ENCODE measurements around the gene ADAM10. TPM values are rescaled to one million over a fixed set of nuclear protein-coding genes. Genes with fewer than 3 reads are reported as not detected.
"Not testable (repeated sequence)": the region's sequence is repeated elsewhere in the genome, so short reads cannot be mapped to it uniquely, and the experiment has no call there.

The ADAM10 gene
- polyA plus RNA-seq, 12 donors: 78.2 to 136 (median 91.3) TPM; not detected in 1

DNA sequence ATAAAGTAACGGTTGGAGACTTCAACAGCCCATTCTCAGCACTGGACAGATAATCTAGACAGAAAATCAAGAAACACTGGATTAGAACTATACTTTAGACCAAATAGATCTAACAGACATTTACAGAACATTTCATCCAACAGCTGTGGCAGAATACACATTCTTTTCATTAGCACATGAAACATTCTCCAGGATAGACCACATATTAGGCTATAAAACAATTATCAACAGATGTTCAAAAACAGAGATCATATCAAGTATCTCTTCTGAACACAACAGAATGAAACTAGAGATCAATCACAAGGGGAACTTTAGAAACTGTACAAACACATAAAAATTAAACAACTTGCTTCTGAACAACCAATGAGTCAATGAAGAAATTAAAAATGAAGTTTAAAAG is 133.3 kb downstream of the ADAM10 start:
- no peak for DNase-seq

DNA sequence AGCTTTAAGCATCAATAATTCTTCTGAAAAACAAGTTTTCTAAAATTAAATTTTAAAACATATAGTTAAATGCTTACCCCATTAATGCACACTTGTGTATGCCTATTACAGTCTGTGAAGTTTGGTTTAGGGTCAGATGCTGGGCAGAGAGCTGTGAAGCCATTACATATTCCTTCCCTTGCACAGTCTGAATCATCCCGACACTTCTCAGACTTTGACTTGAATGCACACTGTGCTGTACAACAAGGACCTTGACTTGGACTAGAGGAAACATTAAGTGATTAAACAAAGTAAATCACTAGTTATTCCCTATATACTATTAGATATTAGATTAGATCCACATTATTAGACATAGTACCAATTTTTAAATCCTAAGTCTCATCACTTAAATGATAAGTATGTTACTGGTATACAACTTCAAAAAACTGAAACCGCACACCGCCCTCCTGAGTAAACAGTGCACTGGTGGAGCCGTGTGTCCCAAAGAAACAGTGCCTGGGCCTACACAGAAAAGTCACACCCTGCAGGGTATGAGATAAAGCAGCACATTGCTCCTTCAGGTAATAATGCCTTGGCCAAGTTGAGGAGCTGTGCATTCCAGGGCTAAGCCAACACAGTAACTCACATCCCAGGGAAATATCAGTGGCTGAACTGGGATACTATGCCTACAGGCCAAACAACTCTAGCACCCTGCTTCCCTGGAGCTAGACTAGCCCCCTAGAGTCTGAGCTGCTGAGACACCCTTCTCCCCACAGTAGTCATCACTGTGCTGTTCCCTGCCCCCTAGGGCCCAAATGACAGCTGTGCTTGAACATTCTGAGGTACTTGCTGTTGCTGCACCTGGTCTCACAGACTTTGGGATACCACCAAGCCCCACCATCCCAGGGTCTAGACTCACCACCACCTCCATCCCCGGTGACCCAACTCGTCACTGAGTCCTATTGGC is 137.5 kb downstream of the ADAM10 start:
- no peak for DNase-seq

DNA sequence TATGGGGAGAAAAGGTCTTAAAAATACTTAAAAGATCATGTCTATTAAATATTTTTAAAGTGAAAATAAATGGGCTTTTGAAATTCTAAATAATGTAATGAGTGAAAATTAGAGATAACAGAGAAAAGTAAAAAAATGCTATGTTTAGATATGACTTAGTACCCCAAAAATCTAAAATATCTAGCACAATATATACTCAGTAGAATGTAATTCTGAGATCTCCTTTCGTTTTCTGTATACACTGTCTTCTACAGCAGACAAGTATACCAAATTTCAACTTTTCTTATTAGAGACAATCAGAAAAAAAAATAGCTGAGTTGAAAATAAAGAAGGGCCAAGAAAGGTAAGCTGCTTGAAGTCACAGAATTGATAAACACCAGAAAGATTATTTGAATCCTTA is 140.8 kb downstream of the ADAM10 start:
- DNase-seq: no peak

DNA sequence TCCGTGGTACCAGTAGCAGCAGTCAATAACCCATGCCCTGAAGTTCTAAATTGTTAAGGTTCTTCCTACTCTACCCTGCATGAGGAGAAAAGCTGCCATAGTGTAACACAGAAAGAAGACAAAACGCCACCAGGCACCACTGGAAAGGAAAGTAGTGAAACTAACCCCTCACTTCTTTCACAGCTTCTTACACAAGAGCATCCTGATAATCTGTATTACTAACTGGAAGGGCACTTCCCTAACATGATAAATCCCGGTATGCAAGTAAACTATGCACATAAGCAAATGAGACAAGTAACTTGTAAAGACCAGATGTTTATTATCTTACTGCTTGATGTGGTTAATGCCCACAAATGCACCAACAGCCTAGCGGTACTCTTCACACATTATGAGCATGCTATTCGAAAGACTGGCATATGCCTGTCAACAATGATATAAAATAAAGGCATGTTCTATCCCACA is 141.3 kb downstream of the ADAM10 start:
- no peak for DNase-seq

DNA sequence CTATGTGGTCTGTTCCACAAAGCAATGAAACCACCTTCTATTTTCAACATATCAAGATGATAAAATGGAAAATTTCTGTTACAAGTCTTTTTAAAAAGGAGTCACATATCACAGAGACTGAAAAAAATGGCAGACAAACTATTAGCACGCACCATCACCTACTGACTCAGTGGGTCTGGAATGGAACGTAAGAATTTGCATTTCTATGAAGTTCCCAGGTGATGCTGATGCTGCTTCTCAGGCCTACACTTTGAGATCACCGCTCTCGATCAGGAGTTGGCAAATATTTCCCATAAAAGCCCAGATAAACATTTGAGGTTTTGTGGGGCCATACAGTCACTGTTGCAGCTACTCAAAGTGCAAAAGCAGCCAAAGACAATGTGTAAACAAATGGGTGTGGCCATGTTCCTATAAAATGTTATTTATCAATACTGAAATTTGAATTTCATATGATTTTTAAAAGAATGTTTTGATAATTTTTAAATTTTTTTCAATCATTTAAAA is 142.9 kb downstream of the ADAM10 start:
- no peak for DNase-seq

DNA sequence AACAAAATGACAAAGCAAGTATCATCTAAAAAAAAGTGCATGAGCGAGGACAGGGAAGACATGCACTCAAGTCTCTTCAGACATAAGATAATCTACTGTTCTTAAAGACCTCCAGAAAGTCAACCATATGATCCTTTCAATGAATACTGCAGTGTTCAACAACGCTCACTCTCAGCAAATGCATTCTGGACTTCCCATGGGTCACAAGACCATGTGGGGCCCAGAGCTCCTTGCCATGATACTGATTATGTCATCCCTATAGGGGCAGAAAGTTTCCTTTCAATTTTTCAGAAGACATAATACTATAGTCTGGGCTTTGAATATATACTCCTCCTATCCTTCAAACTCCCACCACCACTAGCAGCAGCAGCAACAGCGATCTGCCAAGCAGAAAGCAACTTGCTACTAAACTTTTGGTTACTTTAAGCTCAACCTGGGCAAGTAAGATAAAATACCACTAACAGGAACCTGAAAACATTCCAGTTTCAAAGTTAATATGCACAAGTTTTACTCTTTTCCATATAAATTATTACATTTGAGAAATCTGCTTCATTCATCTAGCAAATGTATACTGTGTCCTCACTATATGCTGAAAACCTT is 143.5 kb downstream of the ADAM10 start:
- no peak for DNase-seq

DNA sequence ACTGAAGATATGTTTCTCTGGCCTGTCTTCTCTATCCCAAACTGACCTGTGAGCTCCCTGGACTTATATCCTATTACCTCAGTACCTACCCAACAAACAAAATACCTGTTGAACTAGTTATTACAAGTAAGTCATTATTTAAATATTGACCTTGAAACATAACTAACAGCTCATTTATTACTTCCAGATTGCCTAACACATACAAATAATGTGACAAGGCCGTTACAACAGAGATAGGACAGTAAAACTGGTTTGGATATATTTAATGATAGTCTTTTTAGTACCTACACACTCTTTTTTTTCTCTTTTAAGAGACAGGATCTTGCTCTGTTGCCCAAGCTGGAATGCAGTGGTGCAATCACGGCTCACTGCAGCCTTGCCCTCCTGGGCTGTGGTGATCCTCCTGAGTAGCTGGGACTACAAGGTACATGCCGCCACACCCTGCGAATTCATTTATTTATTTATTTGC is 145.0 kb downstream of the ADAM10 start:
- DNase-seq: no peak

DNA sequence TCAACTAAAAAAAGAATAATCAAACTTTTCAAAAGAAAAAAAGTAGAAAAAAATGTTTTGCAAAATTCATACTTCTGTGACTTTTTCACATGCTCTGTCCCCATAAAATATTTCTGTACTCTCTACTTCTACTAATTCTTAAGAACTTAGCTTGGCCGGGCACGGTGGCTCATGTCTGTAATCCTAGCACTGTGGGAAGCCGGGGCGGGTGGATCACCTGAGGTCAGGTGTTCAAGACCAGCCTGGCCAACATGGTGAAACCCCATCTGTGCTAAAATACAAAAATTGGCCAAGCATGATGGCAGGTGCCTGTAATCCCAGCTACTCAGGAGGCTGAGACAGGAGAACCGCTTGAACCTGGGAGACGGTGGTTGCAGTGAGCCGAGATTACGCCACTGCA is 145.6 kb downstream of the ADAM10 start:
- not testable (repeated sequence) for DNase-seq

DNA sequence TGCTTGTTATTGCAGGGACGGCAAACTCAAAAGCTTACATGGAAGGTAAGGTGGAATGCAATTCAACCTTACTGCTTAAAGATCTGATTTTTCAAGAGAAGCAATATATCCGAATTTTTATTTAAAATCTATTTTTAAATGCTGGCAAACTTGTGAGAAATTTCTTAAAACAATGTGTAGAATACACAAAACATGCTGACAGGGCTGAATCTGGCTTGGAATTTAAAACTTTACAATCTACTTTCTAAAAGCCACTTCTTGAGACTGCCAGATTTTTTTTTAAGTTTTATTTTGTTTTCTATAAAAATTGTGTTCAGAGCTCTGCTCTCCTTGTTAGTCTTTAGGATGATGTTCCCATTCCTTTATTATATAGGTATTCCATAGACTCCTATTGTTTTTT is 146.7 kb downstream of the ADAM10 start:
- no peak for DNase-seq

DNA sequence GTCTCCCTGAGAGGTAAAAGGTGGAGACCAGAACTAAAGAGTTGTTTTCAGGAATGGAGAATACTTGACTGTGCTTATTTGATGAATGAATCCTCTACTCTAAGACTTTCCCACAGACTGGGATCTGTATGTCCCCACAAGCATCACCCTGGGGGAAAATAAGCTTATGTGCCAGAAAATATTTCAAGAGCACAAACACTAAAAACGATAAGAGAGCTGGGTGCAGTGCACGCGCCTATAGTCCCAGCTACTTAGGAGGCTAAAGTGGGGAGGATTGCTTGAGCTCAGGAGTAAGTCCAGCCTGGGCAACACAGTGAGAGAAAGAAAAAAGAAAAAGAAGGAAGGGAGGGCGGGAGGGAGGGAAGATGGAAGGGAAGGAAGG is 150.7 kb downstream of the ADAM10 start:
- no peak for DNase-seq

DNA sequence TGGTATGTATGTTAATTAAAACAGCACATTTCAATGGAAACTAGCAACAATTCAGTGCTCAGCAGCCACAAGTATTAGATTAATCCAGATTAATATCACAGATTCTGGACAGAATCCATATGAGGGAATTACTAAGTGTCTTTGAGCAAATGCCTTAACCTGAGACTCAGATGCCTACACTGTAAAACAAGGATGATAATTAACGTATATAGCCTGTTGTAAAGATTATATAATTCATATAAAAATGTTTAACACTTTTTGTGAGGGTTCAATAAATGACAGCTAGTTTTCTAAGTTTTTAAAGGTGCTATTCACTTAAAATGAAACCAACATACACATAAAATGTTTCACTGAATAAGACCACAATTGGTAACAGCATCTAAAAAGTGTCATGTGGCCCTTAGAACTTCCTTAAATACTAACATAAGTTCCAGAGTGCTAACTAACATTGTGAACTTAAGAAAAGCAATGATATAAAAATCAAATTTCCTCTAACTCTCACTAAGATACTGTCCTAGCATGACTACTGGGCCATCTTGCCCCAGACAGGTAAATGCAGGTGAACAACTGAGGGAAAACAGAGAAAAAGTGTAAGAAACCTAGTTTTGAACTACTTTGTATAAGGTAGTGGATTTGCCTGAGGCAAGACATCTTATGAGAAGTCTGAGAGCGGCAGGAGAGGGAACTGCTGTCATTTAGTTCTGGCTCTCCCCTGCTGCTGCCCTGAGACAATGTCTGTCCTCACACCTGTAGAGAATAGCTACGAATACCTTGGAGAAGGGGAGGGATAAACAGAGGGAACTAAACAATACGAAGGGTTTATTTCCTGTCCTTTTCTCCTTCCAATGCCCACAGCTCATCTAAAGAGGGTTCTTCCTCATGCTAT is 151.3 kb downstream of the ADAM10 start:
- no peak for DNase-seq

DNA sequence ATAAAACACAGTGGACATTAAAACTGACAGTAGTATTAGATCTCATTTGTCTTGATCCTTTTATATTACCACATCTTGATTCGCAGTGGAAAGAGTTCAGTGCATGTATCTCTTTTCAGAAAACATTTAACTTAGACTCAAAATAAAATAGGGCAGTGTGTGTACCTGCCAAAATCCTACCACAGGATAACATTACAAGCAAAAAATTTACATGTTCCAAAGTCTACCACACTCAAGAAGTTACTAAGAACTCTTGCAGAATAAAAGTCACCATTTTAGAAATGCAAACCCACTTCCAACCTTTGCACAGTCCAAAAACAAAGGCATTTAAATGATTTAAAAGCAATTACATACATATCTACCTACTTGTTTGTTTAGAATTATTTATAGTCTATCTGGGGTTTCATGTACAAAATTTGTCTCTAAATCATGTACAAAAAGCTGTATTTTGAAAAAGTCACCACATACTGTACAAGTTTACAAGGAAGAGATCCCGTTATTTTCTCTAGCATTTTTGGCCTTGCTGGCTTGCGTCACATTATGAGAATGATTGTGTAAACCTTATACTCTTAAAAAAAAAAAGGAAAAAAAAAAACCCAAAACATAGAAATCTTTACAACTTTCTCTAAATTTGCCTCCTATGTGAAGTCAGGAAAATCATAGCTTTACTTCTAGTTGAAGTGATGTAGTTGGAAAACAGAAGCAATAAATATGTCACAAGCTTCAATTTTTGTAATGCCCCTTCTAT is 153.8 kb downstream of the ADAM10 start:
- no peak for DNase-seq

DNA sequence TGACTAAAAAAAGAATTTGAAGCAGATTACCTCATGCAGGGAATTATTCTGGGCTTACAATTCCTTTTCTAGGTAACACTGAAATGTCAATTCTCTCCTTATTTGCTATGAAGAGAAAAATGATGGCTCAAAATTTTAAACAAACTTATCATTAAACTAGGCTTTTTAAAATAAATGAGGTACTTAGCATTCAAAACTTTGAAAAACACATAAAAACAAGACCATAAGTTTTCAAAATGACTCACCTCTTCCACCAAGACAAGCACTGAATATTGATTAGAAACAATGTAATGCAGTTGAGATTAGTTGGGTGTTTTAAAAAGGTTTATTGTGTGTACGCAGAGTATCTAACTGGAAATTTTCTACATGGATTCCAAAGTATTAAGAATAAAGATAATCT is 154.6 kb downstream of the ADAM10 start:
- DNase-seq: no peak

DNA sequence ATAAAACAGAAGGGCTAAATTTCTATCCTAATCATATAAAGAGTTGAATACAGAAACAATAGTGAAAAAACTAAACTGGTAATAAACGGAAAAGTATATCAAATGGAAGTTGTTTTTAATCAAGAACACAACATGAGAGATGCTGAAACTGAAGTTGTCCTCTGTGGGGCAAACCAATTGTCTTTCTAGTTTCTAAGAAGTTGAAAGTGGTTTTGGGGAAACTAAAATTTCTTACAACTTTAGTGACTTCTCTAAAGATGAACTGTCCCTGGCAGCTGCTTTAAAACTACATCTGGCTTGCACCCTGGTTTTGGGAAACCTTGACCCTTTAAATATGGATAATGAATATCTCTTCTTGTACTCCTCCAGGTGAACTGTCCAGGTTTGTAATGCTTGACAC is 155.6 kb downstream of the ADAM10 start:
- no peak for DNase-seq

DNA sequence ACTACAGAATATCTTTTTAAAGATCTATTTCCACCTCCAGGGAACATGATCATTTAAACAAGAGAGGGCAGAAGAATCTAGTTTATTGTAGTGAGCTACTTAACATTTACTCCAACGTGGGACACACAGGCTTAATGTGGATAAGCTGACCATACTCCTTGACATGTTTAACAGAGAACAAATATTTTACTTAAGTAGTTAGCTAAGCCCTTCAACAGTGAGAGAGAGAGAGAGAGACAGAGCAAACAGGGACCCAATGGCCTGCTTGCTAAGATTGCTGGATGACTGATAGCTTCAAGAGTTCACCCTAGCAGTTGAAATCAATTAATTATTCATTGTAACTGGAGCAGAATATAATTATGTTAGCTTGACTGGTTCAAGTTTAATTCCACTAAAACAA is 158.6 kb downstream of the ADAM10 start:
- no peak for DNase-seq

DNA sequence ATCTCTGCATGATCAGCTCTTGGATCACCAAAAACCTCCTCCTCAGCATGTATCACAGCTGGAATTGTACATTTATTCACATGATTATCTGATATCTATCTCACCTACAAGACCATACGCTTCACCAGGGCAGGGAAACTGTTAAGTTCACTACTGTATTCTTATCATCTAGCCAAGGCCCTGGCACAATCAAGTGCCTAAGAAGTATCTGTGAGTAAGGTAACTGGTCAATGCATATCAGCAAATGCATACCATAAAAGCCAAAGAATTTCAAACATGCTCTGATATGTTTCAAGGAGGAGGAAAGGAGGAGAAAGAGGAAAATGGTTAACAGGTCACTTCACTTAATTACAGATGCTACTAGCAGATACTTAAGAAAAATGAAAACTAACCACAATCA is 159.3 kb downstream of the ADAM10 start:
- DNase-seq: no peak

DNA sequence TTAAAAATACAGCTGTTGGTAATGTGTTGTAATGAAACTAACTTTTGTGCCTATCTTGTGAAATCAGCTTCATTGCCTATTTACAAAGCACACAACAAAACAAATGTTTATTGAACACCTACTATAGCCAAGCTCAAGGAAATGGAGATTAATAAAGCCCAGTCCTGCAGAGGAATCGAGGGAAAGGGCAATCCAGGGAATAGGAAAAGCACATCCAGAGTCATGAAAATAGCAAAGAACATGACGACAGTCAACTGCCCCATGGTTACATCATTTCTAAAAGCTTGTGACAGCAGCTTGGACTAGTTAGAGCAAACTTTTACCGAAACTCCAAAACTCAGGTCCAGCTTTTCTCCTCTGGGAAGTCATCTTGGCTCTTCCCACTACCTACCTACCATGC is 160.5 kb downstream of the ADAM10 start:
- no peak for DNase-seq

DNA sequence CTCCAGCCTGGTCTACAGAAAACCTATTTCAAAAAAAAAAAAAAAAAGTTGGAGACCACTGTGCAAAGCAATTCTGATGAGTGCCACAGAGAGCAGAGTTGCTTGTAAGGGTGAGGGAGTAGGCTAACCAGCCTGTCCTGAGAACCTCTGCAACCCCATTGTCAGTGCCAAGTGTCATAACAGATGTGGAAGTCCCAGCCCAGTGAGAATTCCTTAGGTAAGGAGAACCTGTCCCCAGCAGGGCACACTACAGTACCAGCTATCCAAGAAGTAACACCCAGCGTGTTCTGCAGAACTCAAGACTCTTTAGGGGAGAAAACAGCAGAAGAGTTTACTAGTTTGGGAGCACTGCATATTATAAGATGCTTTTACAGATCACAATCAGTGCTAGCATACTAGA is 161.4 kb downstream of the ADAM10 start:
- DNase-seq: no peak

DNA sequence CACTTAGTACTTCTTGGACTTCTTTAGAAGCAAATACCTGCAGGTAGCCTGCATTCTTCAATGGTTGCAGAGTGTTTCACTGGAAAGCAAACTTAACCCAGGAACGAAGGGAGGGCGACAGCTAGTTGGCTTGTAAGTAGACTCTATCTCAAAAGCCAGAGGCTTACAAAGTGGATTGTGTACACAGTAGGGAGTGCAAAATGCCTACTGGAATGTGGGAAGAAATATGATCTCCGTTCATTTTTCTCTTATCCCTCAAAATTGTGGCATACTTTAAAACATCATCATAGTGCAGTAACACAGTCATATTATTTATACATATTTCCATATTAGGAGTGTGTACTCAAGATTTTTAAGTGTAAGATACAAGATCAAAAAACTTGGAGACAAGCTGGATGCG is 162.0 kb downstream of the ADAM10 start:
- no peak for DNase-seq

DNA sequence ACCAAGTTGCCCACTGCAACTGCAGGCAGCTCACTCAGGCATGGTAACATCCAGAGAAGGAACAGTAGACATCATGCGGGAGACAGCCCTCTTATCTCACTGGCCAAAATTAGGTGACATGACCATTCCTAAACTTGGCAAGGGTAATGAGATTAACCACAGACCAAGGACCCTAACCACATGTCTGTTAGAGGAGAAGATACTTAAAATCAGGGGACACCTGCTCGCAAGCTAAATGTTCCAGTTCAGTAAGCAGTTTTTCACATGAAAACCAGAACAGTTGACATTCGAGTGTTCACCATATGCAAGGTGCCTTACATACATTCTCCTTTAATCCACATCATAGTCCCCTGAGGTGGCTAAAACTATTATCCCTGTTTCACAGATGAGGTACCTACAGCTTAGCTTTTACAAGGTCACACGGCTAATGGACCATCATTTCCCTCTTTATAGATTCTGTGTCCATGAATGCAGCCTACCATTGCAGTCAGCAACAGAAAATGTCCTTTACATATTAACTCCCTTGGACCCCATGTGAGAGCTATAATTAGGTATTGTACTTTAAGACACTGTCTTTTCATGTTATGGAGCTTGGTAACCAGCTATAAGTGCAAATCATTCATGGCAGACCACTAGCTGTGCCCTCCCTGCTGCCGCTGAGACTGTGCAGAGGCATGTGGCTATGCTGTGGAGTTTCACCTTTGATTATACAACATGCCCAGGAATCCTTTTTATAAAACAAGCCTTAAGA is 163.6 kb downstream of the ADAM10 start:
- DNase-seq: no peak
